NCI-H510A (cell line): ENCODE data around the gene NELFB.

Experiments used
- DNase-seq: peaks from one replicate; lab custom pipeline; 2025; lab: John Stamatoyannopoulos, UW

Gene NELFB

GRCh38 chr9:137254624-137255447, at the start of gene NELFB:
TSS of gene NELFB (plus strand) at chr9:137255327.
- peak; percentile 65 for DNase-seq

GRCh38 chr9:137206602-137207001, 48.5 kb upstream of the NELFB start:
- no peak for DNase-seq

- no peak for DNase-seq
Observed at GRCh38 chr9:137211532-137211931, 43.6 kb upstream of the NELFB start.

DNA sequence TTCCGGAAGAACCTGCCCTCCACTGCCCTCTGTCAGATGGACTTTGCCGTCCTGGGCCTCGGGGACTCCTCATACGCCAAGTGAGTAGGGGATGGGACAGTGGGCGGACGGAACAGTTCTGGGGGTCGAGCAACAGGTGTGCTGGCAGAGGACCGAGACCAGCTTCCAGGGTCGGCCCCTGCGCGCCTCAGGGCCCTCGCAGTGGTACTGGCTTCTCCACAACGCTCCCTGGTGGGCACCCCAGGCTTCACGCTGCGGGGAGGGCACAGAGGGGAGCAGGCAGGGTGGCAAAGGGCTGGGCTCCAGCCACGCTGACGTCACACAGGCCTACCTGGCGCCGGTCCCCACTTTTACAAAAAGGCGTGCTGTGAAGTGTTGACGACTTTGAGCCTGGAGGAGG, 42.6 kb upstream of the NELFB start:
- no peak for DNase-seq

- no peak for DNase-seq
Observed at GRCh38 chr9:137213160-137214060, 41.7 kb upstream of the NELFB start.

- no peak for DNase-seq
Observed at GRCh38 chr9:137214620-137215019, 40.5 kb upstream of the NELFB start.

DNA sequence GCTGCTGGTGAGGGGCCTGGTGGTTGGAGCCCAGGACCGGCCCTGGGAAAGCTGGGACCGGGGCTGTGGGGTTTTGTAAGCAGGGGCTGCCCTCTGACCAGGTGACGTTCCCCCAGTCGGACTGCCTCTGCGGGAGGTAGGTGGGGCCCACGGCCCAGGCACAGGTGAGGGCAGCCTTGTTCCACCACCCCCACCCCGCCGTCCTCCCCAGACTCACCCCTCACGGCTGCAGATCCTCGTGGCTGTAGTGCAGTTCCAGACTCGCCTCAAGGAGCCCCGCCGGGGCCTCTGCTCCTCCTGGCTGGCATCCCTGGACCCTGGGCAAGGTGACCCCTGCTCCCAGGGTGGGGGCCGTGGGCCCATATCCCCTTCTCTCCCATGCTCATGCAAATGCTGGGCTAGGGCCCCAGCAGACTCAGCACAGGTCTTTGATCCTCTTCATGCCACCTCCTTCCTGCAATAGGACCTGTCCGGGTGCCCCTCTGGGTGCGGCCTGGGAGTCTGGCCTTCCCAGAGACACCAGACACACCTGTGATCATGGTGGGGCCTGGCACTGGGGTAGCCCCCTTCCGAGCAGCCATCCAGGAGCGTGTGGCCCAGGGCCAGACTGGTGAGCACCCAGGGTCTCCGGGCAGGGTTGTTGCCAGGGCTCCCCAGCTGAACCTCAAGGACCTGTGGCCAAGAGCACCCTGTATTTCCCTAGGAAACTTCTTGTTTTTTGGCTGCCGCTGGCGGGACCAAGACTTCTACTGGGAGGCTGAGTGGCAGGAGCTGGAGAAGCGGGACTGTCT, 39.7 kb upstream of the NELFB start:
- DNase-seq, result no peak

GRCh38 chr9:137216188-137216965, 38.8 kb upstream of the NELFB start:
- no peak for DNase-seq

GRCh38 chr9:137217276-137218211, 37.6 kb upstream of the NELFB start:
- DNase-seq, result peak; percentile 78

- no peak for DNase-seq
Observed at GRCh38 chr9:137218212-137218753, 36.8 kb upstream of the NELFB start.

DNA sequence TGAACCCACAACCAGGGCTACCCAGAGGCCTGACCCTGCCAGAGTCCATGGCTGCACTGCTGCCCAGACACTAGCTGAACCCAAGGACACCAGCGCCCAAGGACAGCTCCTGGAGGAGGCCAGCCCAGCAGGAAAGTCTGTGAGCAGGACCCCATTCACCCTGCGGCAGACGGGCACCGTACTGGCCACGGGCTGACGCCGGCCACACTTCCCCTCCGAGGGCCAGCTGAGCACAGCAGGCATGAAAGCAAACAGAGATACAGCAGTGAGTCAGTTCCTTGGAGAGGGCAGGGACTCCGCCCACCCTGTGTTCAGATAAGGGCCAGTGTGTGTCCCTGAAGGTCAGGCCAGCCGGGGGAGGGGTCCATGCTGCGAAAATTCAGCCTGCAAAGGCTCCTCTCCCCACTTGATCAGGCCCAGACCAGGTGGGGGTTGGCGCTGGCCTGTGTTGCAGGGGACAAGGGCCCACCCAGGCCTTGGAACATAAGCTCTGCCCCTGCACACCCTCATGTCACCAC, 36.3 kb upstream of the NELFB start:
- DNase-seq, result no peak

- DNase-seq, result no peak
Observed at GRCh38 chr9:137219757-137220316, 35.3 kb upstream of the NELFB start.

DNA sequence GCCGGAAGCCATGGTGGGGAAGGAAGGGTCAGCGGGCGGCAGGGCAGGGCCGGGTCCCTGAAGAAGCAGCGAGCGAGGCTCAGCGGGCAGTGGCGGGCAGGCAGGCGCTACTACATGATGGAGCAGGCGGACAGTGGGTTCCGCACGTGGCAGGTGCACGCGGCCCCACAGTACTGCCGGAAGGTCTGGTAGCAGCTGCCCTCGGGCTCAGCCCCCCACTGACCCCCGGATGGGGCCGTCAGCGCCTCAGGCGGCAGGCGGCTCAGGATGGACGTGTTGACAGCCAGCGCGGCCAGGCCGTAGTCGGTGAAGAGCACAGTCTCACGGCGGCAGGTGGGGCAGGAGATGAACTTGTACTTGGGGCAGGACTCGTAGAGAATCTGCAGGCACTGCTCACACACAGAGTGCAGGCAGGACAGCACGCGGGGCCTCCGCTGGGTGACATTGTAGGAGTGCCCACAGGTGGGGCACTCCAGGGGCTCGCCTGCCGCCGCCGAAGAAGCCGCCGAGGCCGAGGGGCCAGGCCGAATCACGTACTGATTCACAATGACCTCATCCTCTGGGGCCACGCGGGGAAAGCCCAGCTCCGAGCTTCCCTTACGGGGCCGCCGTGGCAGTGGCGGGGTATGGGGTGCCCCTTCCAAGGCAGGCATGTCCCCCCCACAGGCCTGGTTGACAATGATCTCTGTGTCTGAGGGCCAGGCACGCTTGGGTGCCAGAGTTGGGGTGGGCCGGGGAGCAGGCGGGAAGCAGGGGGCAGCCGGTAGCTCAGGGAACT, 34.6 kb upstream of the NELFB start:
- DNase-seq, result no peak

GRCh38 chr9:137221095-137221505, 34.0 kb upstream of the NELFB start:
- DNase-seq, result no peak

GRCh38 chr9:137221506-137222111, 33.5 kb upstream of the NELFB start:
- peak; percentile 43 for DNase-seq

DNA sequence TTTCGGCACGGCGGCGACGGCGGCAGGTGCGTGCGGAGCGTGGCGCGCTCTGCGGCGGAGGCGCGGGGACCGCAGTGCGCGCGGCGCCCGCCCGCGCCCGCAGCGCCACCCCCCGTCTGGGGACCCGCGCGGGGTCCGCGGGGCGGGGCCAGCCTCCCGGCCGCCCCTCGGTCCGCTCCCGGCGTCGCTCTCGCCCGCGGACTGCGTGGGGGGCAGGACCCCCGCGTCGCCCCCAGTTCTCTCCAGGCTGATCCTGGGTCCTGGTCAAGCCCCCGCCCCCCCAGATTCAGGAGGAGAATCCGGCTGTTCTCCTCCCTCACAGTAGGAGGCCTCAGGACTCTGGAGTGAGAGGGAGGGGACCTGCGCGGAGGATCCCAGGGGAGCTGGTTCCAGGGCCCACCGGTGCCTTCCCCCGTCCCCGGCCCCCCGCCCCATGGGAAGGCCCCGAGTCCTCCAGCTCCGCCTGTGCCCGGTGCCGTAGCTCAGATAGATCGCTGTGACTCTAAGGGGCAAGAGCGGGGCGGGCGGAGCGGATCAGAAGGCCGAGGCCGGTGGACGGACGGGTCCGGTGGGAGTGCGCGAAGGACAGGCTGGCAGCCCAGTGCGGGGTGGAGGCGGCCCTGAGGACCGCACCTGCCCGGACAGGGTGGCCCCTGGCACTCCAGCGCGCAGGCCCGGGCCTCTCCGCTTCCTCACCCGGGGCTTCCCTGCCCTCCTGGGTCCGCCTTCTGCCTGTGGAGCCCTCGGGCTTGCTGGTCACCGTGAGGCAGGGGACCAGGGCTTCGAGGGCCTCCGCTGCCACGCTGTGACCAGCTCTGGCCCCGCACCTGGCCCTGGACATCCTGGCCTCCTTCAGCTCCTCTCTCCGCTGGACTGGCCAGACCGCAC, 32.7 kb upstream of the NELFB start, which contains the start of gene RNF208:
TSS of gene RNF208 (minus strand) at position 51 of the 888 bp plus-strand sequence. CDS start 1,028 bp downstream, outside the sequence.
- DNase-seq, result no peak
